ENCODE results near the gene PTPN23.

The PTPN23 gene

DNA sequence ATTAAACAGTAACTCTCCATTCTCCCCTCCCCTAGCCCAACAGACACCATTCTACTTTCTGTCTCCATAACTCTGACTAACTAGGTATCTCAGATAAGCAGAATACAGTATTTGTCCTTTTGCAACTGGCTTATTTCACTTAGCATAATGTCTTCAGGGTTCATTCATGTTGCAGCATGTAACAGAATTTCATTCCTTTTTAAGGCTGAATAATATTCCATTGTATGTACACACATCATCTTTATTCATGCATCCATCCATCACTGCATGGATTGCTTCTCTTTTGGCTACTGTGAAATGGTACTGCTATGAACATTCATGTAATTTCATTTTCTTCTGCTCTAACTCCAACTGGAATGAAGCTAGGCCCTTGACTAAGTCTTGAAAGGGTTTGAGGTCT is 2.0 kb upstream of the PTPN23 start:
- Histone ChIP-seq H3K4me1 (ENCODE audit: control insufficient read depth, low read length) (peaks cover 40% of the 10 kb centered on the region), H4K20me1 (ENCODE audit: control insufficient read depth, insufficient read depth, low read depth, low read length) (0 out of 2 replicates have a peak, but pooled peaks cover 4% of the 10 kb centered on the region), H3K4me2 (ENCODE audit: low read length) (peak overlapping the region; percentile 67), H3K27ac (ENCODE audit: low read depth, low read length) (no peak overlapping the region), H3K79me2 (ENCODE audit: control insufficient read depth, low read length) (peaks cover 50% of the 10 kb centered on the region), H3K4me3 (ENCODE audit: low read length) (0 out of 2 replicates have a peak overlapping the region, but pooled peaks have one; percentile 10), H3F3A (ENCODE audit: control insufficient read depth, insufficient read depth) (no peaks in the 10 kb centered on the region), H3K9me2 (replicated peaks; ENCODE audit: control insufficient read depth, low read length) (no peaks in the 10 kb centered on the region), H3K27me3 (ENCODE audit: control insufficient read depth, low read length) (no peaks in the 10 kb centered on the region), H3K9me3 (ENCODE audit: control insufficient read depth, insufficient read depth, low read length) (no peaks in the 10 kb centered on the region), H3K36me3 (ENCODE audit: control insufficient read depth, low read length) (no peaks in the 10 kb centered on the region)
- TF ChIP-seq EZH2phosphoT487 (IDR thresholded peaks at IDR 0.05; ENCODE audit: borderline replicate concordance, low read length): no peak
- TF ChIP-seq, protein P1, sequence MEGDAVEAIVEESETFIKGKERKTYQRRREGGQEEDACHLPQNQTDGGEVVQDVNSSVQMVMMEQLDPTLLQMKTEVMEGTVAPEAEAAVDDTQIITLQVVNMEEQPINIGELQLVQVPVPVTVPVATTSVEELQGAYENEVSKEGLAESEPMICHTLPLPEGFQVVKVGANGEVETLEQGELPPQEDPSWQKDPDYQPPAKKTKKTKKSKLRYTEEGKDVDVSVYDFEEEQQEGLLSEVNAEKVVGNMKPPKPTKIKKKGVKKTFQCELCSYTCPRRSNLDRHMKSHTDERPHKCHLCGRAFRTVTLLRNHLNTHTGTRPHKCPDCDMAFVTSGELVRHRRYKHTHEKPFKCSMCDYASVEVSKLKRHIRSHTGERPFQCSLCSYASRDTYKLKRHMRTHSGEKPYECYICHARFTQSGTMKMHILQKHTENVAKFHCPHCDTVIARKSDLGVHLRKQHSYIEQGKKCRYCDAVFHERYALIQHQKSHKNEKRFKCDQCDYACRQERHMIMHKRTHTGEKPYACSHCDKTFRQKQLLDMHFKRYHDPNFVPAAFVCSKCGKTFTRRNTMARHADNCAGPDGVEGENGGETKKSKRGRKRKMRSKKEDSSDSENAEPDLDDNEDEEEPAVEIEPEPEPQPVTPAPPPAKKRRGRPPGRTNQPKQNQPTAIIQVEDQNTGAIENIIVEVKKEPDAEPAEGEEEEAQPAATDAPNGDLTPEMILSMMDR (IDR thresholded peaks at IDR 0.05; ENCODE audit: low read depth, low read length, poor library complexity, severe bottlenecking): no peak

DNA sequence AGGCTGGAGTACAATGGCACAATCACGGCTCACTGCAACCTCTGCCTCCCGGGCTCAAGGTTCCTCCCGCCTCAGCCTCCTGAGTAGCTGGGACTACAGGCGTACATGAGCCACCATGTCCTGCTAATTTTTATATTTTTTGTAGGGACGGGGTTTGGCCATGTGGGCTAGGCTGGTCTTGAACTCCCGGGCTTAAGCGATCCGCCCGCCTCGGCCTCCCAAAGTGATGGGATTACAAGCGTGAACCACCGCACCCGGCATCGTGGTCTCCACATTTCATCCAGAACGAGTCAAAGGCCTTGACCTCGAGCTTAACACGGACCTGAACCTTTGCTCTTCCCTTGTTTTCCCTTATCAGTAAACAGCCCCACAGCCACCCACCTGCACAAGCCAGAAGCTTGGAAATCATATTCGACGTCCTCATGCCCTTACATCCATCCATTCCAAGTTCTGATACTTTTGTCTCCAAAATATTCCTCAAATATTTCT is 1.4 kb upstream of the PTPN23 start:
- peak overlapping the region; percentile 67 for H3K4me2 ChIP-seq (ENCODE audit: low read length)
- H3K27ac ChIP-seq (ENCODE audit: low read depth, low read length): 0 out of 2 replicates have a peak overlapping the region, but pooled peaks have one; percentile 65
- 0 out of 2 replicates have a peak, but pooled peaks cover 4% of the 10 kb centered on the region for H4K20me1 ChIP-seq (ENCODE audit: control insufficient read depth, insufficient read depth, low read depth, low read length)
- TF ChIP-seq, protein P1 (IDR thresholded peaks at IDR 0.05; ENCODE audit: low read depth, low read length, poor library complexity, severe bottlenecking): no peak
- no peak for TF ChIP-seq EZH2phosphoT487 (IDR thresholded peaks at IDR 0.05; ENCODE audit: borderline replicate concordance, low read length)
- H3F3A ChIP-seq (ENCODE audit: control insufficient read depth, insufficient read depth): no peaks in the 10 kb centered on the region
- no peaks in the 10 kb centered on the region for H3K36me3 ChIP-seq (ENCODE audit: control insufficient read depth, low read length)
- H3K4me1 ChIP-seq (ENCODE audit: control insufficient read depth, low read length): peaks cover 40% of the 10 kb centered on the region
- H3K4me3 ChIP-seq (ENCODE audit: low read length): peak overlapping the region; percentile 87
- H3K27me3 ChIP-seq (ENCODE audit: control insufficient read depth, low read length): no peaks in the 10 kb centered on the region
- no peaks in the 10 kb centered on the region for H3K9me2 ChIP-seq (replicated peaks; ENCODE audit: control insufficient read depth, low read length)
- H3K9me3 ChIP-seq (ENCODE audit: control insufficient read depth, insufficient read depth, low read length): no peaks in the 10 kb centered on the region
- peaks cover 55% of the 10 kb centered on the region for H3K79me2 ChIP-seq (ENCODE audit: control insufficient read depth, low read length)

DNA sequence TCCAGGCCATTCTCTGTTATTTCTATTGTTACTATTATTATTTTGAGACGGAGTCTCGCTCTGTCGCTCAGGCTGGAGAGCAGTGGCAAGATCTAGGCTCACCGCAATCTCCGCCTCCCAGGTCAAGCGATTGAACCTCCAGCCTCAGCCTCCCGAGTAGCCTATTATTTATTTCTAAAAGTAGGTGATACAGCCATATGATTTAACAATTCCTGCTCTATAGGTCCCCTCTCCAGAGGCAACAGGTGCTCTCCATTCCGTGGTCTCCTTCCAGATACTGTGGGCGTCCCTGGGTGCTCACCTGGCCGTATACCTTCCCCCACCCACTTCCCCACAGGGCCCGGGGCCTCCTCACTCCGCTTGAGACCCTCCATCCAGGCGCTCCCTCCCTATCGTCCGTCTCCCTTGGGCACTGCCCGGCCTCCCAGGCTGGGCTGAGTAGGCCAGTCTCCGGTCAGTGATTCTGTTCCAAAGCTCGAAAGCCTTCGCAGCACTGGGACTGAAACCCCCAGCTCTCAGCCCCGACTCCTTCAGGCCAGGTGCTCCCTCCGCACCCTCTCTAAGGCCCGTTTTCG is 708 bp upstream of the PTPN23 start:
- H3K4me2 ChIP-seq (ENCODE audit: low read length): peak overlapping the region; percentile 67
- no peak for TF ChIP-seq EZH2phosphoT487 (IDR thresholded peaks at IDR 0.05; ENCODE audit: borderline replicate concordance, low read length)
- TF ChIP-seq, protein P1 (IDR thresholded peaks at IDR 0.05; ENCODE audit: low read depth, low read length, poor library complexity, severe bottlenecking): no peak
- peaks cover 40% of the 10 kb centered on the region for H3K4me1 ChIP-seq (ENCODE audit: control insufficient read depth, low read length)
- H3K4me3 ChIP-seq (ENCODE audit: low read length): peak overlapping the region; percentile 87
- H3K27me3 ChIP-seq (ENCODE audit: control insufficient read depth, low read length): no peaks in the 10 kb centered on the region
- H4K20me1 ChIP-seq (ENCODE audit: control insufficient read depth, insufficient read depth, low read depth, low read length): 0 out of 2 replicates have a peak, but pooled peaks cover 4% of the 10 kb centered on the region
- H3K79me2 ChIP-seq (ENCODE audit: control insufficient read depth, low read length): peaks cover 61% of the 10 kb centered on the region
- H3F3A ChIP-seq (ENCODE audit: control insufficient read depth, insufficient read depth): no peaks in the 10 kb centered on the region
- H3K9me2 ChIP-seq (replicated peaks; ENCODE audit: control insufficient read depth, low read length): no peaks in the 10 kb centered on the region
- H3K27ac ChIP-seq (ENCODE audit: low read depth, low read length): peak overlapping the region; percentile 65
- H3K9me3 ChIP-seq (ENCODE audit: control insufficient read depth, insufficient read depth, low read length): no peaks in the 10 kb centered on the region
- H3K36me3 ChIP-seq (ENCODE audit: control insufficient read depth, low read length): no peaks in the 10 kb centered on the region
